Measurements from ENCODE around the gene CEP152. TPM values are rescaled to one million over a fixed set of nuclear protein-coding genes. Genes with fewer than 3 reads are reported as not detected.

The CEP152 gene
- polyA plus RNA-seq, 3 donors = 1.0 to 3.8 (median 1.4) TPM

GRCh38 chr15:48796930-48797329, 13.9 kb downstream of the CEP152 start:
- H3K4me3 Mint-ChIP-seq = no peak overlapping the region
- DNase-seq = no peak
- intact Hi-C loops (cut with micrococcal nuclease) = no loop called here

GRCh38 chr15:48796521-48796920, 14.3 kb downstream of the CEP152 start:
- Mint-ChIP-seq H3K4me3 (no peak overlapping the region), H3K9me3 (no peaks in the 10 kb centered on the region), H3K36me3 (peaks cover 16 to 26% of the 10 kb centered on the region in 2 donors), H3K27me3 (ENCODE audit: low read depth in 3 of 3) (no peaks in the 10 kb centered on the region), H3K4me1 (peaks cover 21% of the 10 kb centered on the region), H3K27ac (no peak overlapping the region)
- no peaks in the 10 kb centered on the region for H3K27me3 ChIP-seq (ENCODE audit: control insufficient read depth in 2 of 2, insufficient read depth in 2 of 2, low read length in 2 of 2)
- no peak overlapping the region for H3K4me3 ChIP-seq (replicated peaks in 1 of 3; ENCODE audit: low read depth in 2 of 3, low read length in 3 of 3)
- H3K27ac ChIP-seq (ENCODE audit: low read depth in 1 of 2, low read length in 2 of 2) = peak overlapping the region in 1 of 2 donors; percentile 59
- no peak for TF ChIP-seq CTCF (IDR thresholded peaks at IDR 0.05)
- peaks cover 24% of the 10 kb centered on the region for H3K79me2 ChIP-seq (ENCODE audit: insufficient read depth, low read length)
- H3K4me2 ChIP-seq (replicated peaks; ENCODE audit: extremely low read depth, low read length, poor library complexity, severe bottlenecking) = no peak overlapping the region
- intact Hi-C loops (cut with micrococcal nuclease) = no loop called here
- H3K9me3 ChIP-seq (replicated peaks in 1 of 2; ENCODE audit: control insufficient read depth in 1 of 2, insufficient read depth in 1 of 2, low read length in 2 of 2) = no peaks in the 10 kb centered on the region
- no peak for DNase-seq
- peaks cover 13 to 16% of the 10 kb centered on the region in 2 donors for H3K36me3 ChIP-seq (replicated peaks in 1 of 2; ENCODE audit: control insufficient read depth in 1 of 2, insufficient read depth in 2 of 2, low read length in 2 of 2)
- peaks cover 8 to 22% of the 10 kb centered on the region in 2 donors for H3K4me1 ChIP-seq (ENCODE audit: control insufficient read depth in 1 of 2, insufficient read depth in 2 of 2, low read length in 2 of 2)
- no peak overlapping the region for H2AFZ ChIP-seq (ENCODE audit: insufficient read depth, low read depth, low read length, poor library complexity, severe bottlenecking)
- no CpG with 5 or more reads among the region's 3 CpGs for WGBS (ENCODE audit: insufficient coverage)
- no peak overlapping the region for H3K9ac ChIP-seq (ENCODE audit: insufficient read depth, low read length, poor library complexity, severe bottlenecking)
- H4K20me1 ChIP-seq (ENCODE audit: insufficient read depth, low read length) = no peaks in the 10 kb centered on the region

More at GRCh38 chr15:48796930-48797329, 13.9 kb downstream of the CEP152 start:
- H3K9me3 Mint-ChIP-seq = no peaks in the 10 kb centered on the region
- Histone ChIP-seq H3K4me1 (ENCODE audit: control insufficient read depth in 1 of 2, insufficient read depth in 2 of 2, low read length in 2 of 2) (peaks cover 8 to 22% of the 10 kb centered on the region in 2 donors), H3K4me2 (replicated peaks; ENCODE audit: extremely low read depth, low read length, poor library complexity, severe bottlenecking) (no peak overlapping the region), H3K79me2 (ENCODE audit: insufficient read depth, low read length) (peaks cover 28% of the 10 kb centered on the region), H3K36me3 (replicated peaks in 1 of 2; ENCODE audit: control insufficient read depth in 1 of 2, insufficient read depth in 2 of 2, low read length in 2 of 2) (peaks cover 13 to 14% of the 10 kb centered on the region in 2 donors), H3K4me3 (replicated peaks in 1 of 3; ENCODE audit: low read depth in 2 of 3, low read length in 3 of 3) (no peak overlapping the region), H3K27ac (ENCODE audit: low read depth in 1 of 2, low read length in 2 of 2) (peak overlapping the region in 1 of 2 donors; percentile 59), H3K9me3 (replicated peaks in 1 of 2; ENCODE audit: control insufficient read depth in 1 of 2, insufficient read depth in 1 of 2, low read length in 2 of 2) (no peaks in the 10 kb centered on the region), H3K9ac (ENCODE audit: insufficient read depth, low read length, poor library complexity, severe bottlenecking) (no peak overlapping the region), H4K20me1 (ENCODE audit: insufficient read depth, low read length) (no peaks in the 10 kb centered on the region), H2AFZ (ENCODE audit: insufficient read depth, low read depth, low read length, poor library complexity, severe bottlenecking) (peak overlapping the region; percentile 4), H3K27me3 (ENCODE audit: control insufficient read depth in 2 of 2, insufficient read depth in 2 of 2, low read length in 2 of 2) (no peaks in the 10 kb centered on the region)
- H3K27me3 Mint-ChIP-seq (ENCODE audit: low read depth in 3 of 3) = no peaks in the 10 kb centered on the region
- peaks cover 21% of the 10 kb centered on the region for H3K4me1 Mint-ChIP-seq
- no CpG with 5 or more reads among the region's 3 CpGs for WGBS (ENCODE audit: insufficient coverage)
- peaks cover 16 to 24% of the 10 kb centered on the region in 2 donors for H3K36me3 Mint-ChIP-seq
- no peak for TF ChIP-seq CTCF (IDR thresholded peaks at IDR 0.05)
- peak overlapping the region in 1 of 7 donors; percentile 10 for H3K27ac Mint-ChIP-seq
